HG02798 (cell line): ENCODE results near the gene STK38L.

Experiments
- ATAC-seq: cut with Tn5 transposase; IDR thresholded peaks from one replicate; pipeline ENCODE4 v1.9.1; 2021; ENCODE audit warnings: mild to moderate bottlenecking; ENCODE audit not compliant: unreplicated experiment, poor library complexity

The STK38L gene

GRCh38 chr12:27338473-27338872, 94.4 kb downstream of the STK38L start:
- ATAC-seq: no peak

GRCh38 chr12:27340971-27341370, 96.9 kb downstream of the STK38L start:
- no peak for ATAC-seq

- ATAC-seq: no peak
These were observed 98.5 kb downstream of the STK38L start for GRCh38 chr12:27342536-27342935.

- no peak for ATAC-seq
These were observed 99.3 kb downstream of the STK38L start for GRCh38 chr12:27343255-27344000.

GRCh38 chr12:27344246-27344645, 100.2 kb downstream of the STK38L start:
- ATAC-seq: no peak

GRCh38 chr12:27344760-27345159, 100.7 kb downstream of the STK38L start:
- no peak for ATAC-seq

- ATAC-seq: no peak
These were observed 101.3 kb downstream of the STK38L start for GRCh38 chr12:27345376-27345775.

GRCh38 chr12:27347779-27348178, 103.7 kb downstream of the STK38L start:
- no peak for ATAC-seq

- no peak for ATAC-seq
These were observed 107.4 kb downstream of the STK38L start for GRCh38 chr12:27351476-27351875.

GRCh38 chr12:27355486-27355885, 111.4 kb downstream of the STK38L start:
- ATAC-seq: no peak

- no peak for ATAC-seq
These were observed 111.9 kb downstream of the STK38L start for GRCh38 chr12:27355979-27356378.

- no peak for ATAC-seq
These were observed 115.7 kb downstream of the STK38L start for GRCh38 chr12:27359578-27360340.

- ATAC-seq: no peak
These were observed 117.3 kb downstream of the STK38L start for GRCh38 chr12:27361372-27361771.

GRCh38 chr12:27366621-27367020, 122.5 kb downstream of the STK38L start:
- ATAC-seq: no peak

- ATAC-seq: no peak
These were observed 123.0 kb downstream of the STK38L start for GRCh38 chr12:27367078-27367477.
